Suprapubic skin (tissue), 4 donors: Measurements from ENCODE around the gene MYL5.
"Not testable (repeated sequence)": the region's sequence is repeated elsewhere in the genome, so short reads cannot be mapped to it uniquely, and the experiment has no call there.

Experiments used
- CTCF ChIP-seq, 2 donors: fragments of 200-600 bp in 1 of 2; fragments of 450-650 bp in 1 of 2; sonication (generic) in 1 of 2; IDR thresholded peaks; one replicate each; pipeline ENCODE4 v1.5.1; 2016 to 2019; ENCODE audit warnings: antibody characterized with exemption in 2 of 2, mild to moderate bottlenecking in 1 of 2, moderate library complexity in 1 of 2
- EP300 ChIP-seq: sonication (generic); formaldehyde crosslinking; IDR thresholded peaks from one replicate; pipeline ENCODE4 v1.6.1; 2017; ENCODE audit warnings: antibody characterized with exemption
- POLR2A ChIP-seq, 2 donors: fragments of 450-650 bp; IDR thresholded peaks; one replicate each; pipeline ENCODE4 v1.6.1; 2017; ENCODE audit warnings: antibody characterized with exemption in 2 of 2, mild to moderate bottlenecking in 2 of 2, moderate library complexity in 2 of 2
- POLR2AphosphoS5 ChIP-seq, 3 donors: sonication (generic); formaldehyde crosslinking; IDR thresholded peaks; one replicate each; pipeline ENCODE4 v1.6.1; 2017; ENCODE audit warnings: antibody characterized with exemption in 3 of 3

GRCh38 chr4:706083-706633 is 31.8 kb downstream of the MYL5 start:
- not testable (repeated sequence) for TF ChIP-seq POLR2A (IDR thresholded peaks at IDR 0.05); CTCF (IDR thresholded peaks at IDR 0.05); POLR2AphosphoS5 (IDR thresholded peaks at IDR 0.05); EP300
